GM19351 (cell line): ENCODE results near the gene PDE6H.

Experiments used
- ATAC-seq: cut with Tn5 transposase; IDR thresholded peaks from one replicate; pipeline ENCODE4 v1.9.1; 2021; ENCODE audit warnings: mild to moderate bottlenecking, moderate library complexity; ENCODE audit not compliant: unreplicated experiment

The PDE6H gene

DNA sequence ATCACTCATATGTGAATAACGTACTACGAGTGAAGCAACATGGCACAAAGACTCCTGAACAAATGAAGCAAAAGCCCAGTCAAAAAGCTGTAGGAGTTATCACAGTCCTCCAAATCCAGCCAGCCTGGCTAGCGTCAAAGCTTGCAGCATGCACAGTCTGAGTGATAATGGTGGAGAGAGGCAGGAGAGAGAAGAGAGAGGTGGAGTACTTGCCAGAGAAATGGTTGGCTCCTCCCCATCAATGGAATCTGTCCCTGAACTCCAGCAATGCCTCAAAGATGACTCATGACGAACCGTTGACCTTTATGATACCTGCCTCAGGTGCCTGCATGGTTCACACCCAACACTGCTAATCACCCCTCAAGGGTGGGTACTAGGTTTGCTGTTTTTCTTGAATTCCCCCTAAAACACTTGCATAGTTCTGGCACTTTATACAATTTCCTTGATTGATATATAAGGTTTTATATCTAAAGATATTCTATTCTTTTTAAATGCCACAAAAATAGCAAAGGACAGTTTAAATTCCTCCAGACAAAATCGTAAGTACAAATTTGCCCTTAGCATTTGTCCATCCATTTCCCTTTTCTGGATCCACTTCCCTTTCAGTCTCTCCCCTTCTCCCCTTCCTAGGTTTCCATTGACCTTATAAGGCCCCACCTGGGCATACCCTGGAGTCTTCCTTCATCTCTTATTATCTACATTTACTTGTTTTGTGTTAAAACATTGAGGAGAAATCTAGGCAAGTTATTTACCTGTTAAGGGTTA lies 21.7 kb upstream of the PDE6H start:
- ATAC-seq, result no peak

DNA sequence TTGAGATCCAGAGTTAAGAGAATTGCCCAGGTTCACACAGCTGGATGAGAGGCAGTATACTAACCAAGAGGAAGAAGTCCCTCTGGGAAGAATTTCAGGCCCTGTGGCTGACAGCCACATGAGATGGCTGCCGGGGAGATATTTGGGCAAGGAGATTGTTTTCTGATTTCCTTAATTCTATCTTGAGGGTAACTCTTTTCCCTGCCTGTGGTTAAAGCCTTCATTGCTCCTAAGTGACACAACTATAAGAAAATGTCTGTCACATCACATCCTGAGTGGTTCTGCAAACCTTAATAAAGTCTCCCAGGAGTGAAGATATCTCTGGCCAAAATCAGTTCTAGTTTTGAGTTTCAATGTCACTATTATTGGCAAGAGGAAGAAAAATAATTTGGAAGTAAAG lies 21.0 kb upstream of the PDE6H start:
- ATAC-seq, result no peak

DNA sequence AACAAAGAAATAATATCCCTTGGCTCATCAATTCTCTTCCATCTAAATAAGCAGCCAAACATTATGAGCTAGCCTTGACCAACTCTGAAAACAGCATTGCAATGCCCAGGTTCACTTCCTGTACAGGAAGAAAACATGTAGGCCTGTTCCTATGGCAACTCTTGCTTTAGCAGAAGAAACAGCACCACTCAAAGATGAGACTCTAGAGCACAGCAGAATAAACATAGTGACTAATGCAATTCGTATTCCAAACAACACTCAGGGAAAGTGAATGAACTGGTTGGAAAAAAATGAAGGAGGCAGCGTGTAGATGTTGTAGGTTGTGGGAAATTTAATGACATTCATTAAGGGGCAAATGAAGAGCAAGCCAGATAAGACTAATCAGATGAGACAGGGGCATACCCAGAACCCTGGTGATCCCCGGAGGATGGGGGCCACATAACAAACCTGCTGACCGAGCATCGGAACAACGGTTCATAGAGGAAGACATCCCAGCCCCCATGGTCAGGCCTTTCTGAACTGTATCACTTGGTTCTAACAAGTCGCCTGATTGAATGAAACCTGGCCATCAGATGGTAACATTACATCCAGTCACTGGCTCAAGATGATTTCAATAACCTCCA lies 20.4 kb upstream of the PDE6H start:
- ATAC-seq, result peak; percentile 51

DNA sequence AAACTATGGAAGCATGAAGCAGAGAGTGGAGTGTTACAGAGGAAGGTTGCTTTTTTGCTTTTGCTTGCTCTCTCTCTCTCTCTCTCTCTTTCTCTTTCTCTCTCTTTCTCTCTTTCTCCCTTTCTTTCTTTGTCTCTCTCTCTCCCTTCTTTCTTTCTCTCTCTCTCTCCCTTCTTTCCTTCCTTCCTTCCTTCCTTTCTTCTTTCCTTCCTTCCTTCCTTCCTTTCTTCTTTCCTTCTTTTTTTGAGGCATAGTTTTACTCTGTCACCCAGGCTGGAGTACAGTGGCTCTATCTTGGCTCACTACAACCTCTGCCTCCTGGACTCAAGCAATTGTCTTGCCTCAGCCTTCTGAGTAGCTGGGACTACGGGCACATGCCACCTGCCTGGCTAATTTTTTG lies 19.1 kb upstream of the PDE6H start:
- no peak for ATAC-seq

DNA sequence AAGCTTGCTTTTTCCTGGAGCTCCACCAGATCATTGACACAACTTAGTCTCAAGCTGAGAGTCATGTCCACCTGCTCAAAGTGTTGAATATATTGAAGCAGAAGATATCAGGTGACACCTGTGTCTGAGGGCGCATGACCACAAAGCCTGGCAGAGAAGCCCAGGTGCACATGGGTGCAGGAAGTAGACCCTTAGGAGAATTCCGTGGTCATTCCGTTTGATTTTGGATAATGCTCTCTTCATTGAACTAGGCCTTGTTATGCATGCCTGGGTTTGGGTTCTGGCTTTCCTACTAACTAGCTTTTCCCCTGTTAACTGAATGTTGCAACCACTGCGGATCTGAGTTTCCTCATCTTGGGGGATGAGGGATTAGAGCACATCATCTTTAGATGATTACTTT lies 18.6 kb upstream of the PDE6H start:
- no peak for ATAC-seq

DNA sequence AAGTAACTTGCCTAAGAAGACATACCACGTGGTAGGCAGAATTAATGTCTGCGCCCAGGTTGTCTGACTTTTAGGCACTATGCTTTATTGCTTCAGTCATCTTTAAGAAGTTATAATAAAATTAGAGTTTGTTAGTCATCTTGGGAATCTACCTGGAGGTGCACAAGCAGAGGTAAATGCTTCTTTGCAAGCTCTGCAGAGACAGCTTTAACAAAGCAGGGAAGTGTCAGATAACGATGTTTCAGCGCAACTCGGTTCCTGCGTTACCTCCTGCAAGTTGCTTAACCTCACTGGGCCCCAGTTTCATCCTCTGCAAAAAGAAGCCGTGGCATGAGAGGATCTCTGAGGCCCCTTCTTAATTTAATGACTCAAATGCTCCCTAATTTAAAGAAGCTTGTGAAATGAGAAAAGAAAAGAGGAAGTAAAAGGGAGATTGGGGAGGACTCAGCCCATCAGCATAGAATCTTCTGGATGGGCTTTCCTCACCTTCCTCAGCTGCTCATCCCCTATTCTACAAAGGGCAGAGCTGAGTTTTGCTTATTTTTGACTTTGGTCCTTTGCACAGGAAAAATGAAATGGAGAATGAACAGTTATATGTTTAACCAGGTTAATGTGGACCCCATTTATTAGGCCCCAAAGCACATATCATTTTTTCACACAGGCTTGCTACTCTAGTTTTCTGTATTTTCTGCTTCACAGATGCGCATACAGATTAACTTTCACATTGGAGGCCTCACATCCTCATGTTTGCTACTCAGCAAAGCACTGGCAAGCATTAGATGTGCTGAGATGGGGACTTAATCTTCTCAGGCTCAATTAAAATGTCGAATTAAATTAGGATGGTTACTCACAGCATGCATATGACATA lies 16.6 kb upstream of the PDE6H start:
- ATAC-seq, result peak; percentile 37

DNA sequence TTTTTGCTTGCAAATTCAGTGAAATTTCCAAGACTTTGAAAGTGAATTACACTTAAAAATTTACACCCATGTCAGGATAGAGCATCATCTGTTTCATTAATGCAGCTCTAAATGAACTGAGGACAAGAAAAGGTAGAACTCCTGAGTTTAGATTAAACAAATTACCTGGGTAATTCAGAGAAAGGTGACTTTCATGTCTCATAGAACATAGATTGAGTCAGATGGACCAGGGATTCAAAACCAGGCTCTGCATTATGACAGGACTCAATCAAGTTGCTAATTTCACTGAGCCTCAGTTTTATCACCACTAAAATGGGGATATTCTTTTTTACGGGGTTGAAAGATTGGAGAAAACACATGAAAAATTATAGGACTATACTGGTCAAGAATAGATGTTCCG lies 15.9 kb upstream of the PDE6H start:
- ATAC-seq, result no peak

DNA sequence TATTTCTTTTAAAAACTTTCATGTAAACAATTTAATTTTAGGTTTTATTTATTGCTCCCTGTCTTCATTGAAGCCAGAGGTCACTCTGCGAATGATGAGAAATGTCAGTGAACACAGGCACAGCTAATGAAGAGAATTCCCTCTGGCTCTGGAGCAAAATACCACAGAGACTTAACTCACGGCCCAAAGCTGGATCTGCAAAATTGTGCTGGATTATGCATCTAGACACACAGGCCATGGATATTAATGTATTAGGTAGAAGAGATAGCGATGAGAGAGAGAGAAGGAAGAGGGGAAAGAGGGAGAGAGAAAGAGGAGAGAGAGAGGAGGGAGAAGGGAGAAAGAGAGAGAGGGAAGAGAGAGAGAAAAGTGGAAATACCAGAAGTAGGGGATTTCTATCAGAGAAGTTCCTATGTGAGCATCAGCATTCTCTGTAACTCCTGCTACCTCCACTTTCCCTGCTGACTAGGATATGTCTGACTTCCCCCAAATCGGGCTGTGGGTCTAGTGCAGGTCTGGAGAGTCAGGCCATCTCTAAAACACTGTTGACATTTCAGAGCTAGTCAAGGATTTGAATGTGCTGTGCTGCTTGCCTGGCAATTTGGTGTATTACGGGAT lies 15.2 kb upstream of the PDE6H start:
- no peak for ATAC-seq

DNA sequence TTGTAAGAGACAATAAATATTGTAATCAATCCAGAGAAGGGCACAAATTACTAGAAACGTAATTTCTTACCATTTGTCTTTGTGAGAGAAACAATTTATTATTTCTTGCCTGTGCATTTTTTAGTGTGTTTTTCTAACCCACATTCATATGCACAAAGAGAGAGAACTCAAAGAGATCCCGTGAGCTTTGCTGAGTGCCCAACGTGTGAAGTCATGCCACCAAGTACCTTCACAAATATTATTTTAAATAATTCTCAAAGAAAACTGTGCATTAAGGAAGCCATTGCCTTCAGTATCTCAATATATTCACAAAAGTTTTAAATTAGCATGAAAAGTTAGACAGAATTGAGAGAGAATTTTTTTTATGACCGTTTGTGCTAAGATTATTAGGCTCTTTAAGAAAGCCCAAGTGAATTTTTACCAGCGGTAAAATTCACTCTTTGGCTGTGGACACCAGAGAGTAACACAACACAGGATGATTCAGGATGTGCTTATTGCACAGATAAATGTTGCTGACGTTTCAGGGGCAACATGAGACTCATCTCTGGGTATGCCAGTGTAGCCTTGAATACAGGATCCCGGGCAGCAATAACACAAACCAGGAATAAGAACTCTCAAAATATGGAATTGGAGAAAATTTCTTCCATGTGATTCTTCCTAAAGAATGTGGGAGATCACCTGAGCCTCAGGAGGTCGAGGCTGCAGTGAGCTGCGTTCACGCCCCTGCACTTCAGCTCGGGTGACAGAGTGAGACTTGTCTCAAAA lies 14.3 kb upstream of the PDE6H start:
- ATAC-seq, result no peak

DNA sequence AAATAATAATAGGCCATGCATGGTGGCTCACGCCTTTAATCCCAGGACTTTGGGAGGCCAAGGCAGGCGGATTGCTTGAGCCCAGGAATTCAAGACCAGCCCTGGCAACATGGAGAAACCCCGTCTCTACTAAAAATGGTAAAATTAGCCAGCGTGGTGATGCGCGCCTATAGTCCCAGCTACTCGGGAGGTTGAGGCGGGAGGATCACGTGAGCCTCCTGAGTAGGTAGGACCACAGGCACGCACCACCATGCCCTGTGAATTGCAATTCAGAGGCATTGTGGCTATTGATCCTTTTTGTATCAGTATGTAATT lies 13.8 kb upstream of the PDE6H start:
- no peak for ATAC-seq

DNA sequence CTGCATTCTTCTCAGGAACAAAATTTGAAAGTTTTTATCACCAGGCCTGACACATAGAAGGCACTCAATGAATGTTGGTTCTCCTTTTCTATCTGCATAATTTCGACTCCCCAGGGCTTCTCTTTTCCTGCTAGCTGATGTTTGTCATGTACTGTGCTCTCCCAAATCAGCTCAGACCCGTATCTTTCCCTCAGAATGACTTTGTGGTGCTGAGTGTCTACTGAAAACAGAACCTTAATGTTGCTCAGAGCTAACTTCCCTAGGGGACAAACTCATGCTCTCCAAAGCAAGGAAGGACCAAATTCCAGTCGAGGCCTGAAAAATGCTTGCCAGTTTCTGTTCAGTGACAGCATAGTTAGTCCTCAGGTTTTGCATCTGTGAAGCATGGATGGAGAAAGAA lies 13.4 kb upstream of the PDE6H start:
- ATAC-seq, result no peak

DNA sequence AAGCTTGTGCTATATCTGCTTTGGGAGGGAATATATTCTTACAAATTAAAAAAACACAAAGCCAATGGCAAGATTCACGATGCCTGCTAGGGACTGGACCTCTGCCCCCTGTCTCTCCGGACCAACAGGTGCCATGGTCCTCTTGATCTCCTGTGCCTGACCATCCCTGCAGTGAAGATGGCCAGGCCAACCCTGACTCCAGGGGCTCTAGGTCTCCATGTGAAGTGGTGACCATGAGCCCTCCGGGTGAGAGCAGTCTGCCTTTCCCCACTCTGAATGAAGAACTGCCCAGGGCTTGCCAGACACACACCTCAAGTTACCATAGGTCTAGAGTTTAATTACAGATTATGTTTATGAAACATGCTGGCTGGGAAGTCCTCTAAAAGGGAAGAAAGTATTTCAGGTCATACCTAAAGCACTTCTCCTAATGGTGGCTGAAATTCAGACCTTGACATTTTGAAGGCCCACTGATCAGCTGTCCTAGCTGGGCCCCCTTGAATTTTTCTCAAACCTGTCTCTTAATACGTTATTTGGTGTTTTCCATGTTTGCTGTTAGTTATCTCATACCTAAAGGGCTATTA lies 12.8 kb upstream of the PDE6H start:
- ATAC-seq, result no peak

DNA sequence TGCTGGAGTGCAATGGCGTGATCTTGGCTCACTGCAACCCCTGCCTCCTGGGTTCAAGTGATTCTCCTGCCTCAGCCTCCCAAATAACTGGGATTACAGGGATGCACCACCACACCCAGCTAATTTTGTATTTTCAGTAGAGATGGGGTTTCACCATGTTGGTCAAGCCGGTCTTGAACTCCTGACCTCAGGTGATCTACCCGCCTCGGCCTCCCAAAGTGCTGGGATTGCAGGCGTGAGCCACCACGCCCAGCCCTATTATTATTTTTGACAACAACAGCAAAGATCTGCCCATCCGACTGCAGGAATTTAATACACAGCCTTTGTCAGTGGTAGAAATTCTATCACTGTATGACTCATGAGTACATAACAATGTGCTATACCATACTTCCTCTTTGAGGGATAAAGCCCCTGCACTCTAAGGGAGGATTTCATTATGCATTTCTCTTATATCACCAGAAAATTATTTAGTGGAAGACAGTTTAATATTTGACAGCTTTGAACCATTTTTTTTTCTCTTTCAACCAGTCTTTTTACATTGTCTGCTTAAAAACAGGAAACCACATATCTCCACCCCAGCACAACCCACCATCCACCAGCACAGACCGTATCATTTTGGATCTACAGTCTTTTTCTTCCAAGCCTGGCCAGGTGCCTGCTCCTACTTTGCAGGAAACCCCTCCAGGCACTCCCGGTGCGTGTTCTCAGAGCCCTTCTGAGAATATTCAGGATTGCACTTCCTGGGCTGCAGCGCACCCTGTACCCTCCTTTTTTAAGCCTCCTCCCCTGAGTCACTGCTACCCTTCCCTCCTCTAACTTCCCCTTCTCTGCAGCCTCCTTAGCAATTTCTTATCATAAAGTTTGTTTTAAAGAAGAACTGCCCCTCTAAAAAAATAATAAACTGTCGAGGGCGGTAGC lies 12.0 kb upstream of the PDE6H start:
- peak; percentile 29 for ATAC-seq

DNA sequence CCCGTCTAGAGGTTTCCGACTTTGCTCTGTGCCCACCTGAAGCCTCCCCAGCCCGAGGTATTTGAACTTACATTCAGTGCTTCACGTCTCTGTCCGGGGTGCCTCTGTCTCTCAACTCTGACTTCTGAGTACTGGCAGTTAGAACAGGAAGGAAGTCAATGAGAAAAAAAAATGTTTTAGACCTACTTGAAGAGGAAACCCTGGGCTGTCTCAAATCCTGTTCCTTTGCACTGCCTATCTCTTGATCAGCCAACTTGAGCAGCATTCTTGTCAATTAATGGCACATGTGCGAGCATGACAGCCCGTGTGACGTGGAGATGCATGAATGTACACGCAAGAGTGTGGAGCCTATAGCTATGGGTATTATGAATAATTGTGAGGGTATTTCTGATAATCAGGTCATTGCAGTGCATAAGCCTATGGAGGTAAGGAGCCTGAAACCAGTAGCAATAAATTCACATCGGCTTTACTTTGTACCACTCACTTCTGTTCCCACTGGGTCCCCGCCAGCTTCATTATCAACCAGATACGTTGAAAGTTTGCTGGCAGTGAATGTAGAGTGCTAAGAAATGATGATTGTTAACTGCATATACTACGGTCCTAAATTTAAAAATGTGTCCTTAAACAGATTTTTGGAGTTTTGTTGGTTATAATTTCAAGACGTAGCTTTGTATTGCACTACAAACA lies 11.2 kb upstream of the PDE6H start, which contains the start of gene ARHGDIB:
ARHGDIB (minus strand) TSS at position 136 of the 687 bp plus-strand sequence. CDS start 10,889 bp downstream, outside the sequence.
- ATAC-seq, result peak; percentile 57

DNA sequence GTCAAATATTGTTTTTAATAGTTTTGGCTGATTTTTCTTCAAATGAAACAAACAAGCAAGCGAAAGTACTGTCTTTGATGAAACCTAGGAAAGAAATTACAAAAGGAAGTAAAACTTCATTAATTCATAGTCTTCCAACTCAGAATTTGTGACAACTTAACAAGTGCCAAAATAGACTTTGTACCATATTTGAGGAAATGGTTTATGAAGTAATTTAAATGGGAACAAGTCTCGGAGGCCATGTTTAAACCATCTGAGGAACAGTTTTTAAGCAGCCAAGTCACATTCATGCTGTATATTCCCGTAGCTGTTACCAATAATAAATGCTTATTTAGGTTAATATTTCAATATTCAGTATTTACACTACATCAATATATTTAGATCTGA lies 10.7 kb upstream of the PDE6H start:
- ATAC-seq, result no peak

DNA sequence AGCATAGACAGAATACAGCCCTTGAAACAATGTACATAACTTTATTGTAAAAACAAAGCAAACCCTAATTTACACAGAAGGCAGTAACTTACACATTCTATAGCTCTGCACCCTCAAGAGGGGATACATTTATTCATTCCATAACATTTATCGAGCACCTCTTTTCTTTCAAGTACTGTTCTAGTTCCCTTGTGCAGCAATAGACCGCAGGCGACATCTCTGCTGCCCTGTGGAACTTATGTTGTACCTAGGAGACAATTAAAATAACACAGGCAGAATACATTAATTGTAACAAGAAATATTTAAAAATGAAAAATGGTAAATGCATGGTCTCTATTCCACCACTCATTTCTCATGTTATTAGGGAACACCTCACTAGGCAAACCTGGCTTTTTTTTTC lies 10.0 kb upstream of the PDE6H start:
- no peak for ATAC-seq

DNA sequence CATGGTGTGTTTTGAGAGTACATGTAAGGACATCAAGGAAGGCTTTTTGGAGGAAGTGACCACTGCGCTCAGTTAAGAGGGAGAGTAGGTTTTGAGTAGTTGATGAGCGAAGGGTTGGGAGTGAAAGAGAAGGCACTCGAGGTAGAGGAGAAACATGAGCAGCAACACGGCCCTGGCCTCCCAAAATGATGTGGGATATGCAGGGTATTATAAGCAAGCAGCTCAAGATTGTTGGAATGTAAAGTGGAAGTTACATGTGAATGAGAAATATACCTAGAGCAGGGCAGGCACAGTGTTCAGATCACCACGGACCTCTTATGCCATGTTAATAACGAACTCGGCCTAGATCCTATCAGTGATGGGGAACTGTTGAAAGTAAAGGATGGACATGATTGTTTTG lies 9.3 kb upstream of the PDE6H start:
- ATAC-seq, result no peak

DNA sequence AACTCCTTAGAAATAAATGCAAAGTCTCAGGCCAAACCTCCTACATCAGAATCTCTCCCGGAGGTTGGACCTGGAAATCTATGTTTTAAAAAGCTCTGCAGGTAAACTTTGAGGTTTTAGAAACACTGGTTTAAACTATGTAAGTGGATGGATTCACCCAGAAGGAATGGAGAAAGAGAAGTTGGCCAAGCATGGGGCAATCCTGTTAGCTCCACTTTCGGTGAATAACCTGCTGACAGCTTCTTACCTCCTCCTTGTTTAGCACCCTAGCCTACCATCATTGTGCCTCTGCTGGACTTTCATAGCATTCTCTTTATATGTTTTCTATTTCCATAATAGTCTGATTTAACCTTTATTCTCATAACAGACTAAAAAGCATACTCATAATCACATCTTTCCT lies 8.4 kb upstream of the PDE6H start:
- ATAC-seq, result no peak

DNA sequence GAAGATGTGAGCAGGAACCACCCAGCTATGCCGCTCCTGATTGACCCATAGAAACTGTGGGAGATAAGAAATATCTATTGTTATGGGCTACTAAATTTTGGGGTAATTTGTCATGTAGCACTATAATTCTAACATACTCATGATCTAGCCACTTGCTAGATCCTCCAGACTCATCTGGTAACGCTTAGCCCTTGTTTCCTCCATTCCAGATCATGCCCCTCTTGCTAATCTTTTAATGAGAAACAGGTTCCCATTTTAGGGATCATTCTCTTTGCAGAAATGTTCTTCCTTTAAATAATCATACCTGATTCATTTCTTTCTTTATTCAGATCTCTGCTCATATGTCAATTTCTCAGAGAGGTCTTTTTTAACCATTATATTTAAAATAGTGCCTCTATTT lies 7.6 kb upstream of the PDE6H start:
- ATAC-seq, result no peak
